Subcutaneous adipose tissue (tissue), 4 donors: Measurements from ENCODE around the gene SMURF2. TPM values are rescaled to one million over a fixed set of nuclear protein-coding genes. Genes with fewer than 3 reads are reported as not detected.

Source experiments
- CTCF ChIP-seq: fragments of 450-650 bp; IDR thresholded peaks from one replicate; pipeline ENCODE4 v1.5.1; 2016; ENCODE audit warnings: low read depth, mild to moderate bottlenecking, control low read depth, antibody characterized with exemption, moderate library complexity
- total RNA-seq, 4 donors: library from RNA; depleted of rRNA; stranded (reverse); fragments of >200 nt; gene quantifications; one replicate each; pipeline ENCODE4 v1.1.0, GENCODE V29; 2016

The SMURF2 gene
- total RNA-seq, 4 donors from 2014 or later, result 22.7 to 42.4 (median 27.6) TPM

- TF ChIP-seq CTCF, result no peak
Observed at GRCh38 chr17:64639516-64639915, 22.6 kb downstream of the SMURF2 start.

GRCh38 chr17:64638552-64639203 lies 23.4 kb downstream of the SMURF2 start:
- no peak for TF ChIP-seq CTCF

GRCh38 chr17:64635647-64636305 lies 26.3 kb downstream of the SMURF2 start:
- TF ChIP-seq CTCF, result no peak

- TF ChIP-seq CTCF, result no peak
Observed at GRCh38 chr17:64634218-64634617, 27.9 kb downstream of the SMURF2 start.

- no peak for TF ChIP-seq CTCF
Observed at GRCh38 chr17:64632606-64633005, 29.5 kb downstream of the SMURF2 start.

GRCh38 chr17:64632194-64632593 lies 29.9 kb downstream of the SMURF2 start:
- TF ChIP-seq CTCF, result no peak

- no peak for TF ChIP-seq CTCF
Observed at GRCh38 chr17:64630309-64631223, 31.5 kb downstream of the SMURF2 start.
